Measurements from ENCODE around the gene GID4.

Gene GID4

DNA sequence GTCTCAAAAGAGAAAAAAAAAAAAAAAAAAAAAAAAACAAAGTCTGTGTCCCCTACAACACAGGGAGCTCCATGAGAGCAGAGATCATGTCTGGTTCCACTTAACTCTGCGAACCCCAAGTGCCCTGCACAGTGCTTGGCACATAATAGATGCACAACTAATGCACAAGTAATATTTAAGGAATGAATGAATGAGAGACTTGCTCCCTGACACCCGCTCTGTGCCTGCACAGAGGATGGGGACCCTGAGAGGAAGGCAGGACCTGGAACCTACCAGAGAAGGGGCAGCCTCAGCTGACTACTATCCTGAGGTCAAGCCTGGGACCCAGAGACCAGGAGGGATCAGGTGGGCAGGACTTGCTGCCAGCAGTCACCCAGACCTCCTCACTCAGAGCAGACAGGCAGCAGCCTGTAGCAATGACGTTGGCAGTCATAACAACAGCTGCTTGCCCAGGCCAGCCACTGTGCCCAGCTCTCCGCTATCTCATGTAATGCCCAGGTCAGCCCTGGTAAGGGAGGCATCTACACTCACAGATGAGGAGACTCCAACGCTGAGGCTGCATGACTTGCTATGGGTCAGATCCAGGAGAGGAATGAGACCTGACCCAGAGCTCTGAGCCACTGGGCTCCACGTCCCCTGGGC, 72.2 kb downstream of the GID4 start:
- H3K4me3 ChIP-seq (ENCODE audit: low read length) = no peak overlapping the region
- DNase-seq (ENCODE audit: low read depth) = no peak
- TF ChIP-seq, protein P1, sequence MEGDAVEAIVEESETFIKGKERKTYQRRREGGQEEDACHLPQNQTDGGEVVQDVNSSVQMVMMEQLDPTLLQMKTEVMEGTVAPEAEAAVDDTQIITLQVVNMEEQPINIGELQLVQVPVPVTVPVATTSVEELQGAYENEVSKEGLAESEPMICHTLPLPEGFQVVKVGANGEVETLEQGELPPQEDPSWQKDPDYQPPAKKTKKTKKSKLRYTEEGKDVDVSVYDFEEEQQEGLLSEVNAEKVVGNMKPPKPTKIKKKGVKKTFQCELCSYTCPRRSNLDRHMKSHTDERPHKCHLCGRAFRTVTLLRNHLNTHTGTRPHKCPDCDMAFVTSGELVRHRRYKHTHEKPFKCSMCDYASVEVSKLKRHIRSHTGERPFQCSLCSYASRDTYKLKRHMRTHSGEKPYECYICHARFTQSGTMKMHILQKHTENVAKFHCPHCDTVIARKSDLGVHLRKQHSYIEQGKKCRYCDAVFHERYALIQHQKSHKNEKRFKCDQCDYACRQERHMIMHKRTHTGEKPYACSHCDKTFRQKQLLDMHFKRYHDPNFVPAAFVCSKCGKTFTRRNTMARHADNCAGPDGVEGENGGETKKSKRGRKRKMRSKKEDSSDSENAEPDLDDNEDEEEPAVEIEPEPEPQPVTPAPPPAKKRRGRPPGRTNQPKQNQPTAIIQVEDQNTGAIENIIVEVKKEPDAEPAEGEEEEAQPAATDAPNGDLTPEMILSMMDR (conservative IDR thresholded peaks at IDR 0.05; ENCODE audit: low read length) = no peak

DNA sequence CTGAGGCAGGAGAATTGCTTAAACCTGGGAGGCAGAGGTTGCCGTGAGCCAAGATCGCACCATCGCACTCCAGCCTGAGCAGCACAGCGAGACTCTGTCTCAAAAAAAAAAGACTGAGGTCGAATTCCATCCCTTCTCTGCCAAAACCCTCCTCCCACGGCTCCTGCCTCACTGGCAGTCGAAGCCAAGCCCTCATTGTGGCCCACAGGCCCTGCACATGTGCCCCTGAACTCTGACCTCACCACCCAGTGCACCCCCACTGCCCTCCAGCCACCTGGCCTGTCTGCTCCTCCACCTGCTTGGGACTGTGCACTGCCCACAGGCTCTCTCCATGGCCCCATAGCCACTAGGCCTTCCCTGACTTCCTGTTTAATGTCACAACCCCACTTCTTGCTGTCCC, 76.3 kb downstream of the GID4 start:
- no peak for DNase-seq (ENCODE audit: low read depth)
- H3K4me3 ChIP-seq (ENCODE audit: low read length) = no peak overlapping the region
- TF ChIP-seq, protein P1 (conservative IDR thresholded peaks at IDR 0.05; ENCODE audit: low read length) = no peak

DNA sequence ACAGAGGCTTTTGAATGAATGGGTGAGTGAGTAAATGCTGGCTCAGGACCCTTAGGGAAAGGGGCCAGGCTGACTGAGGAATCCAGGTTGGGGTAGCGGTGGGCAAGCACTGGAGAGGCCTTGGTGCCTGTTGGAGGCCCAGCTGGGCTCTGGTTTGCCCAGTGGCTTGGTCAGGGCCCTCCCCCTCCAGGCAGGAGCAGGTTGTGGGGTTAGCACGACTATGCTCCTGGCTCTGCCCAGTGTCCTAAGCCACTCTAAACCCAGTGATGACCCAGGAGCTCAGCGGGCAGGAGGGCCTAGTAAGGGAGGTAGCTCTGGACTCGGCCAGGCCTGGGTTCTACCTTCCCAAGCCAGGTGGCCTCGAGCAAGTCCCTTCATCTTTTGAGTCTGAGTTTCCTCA, 76.9 kb downstream of the GID4 start:
- H3K4me3 ChIP-seq (ENCODE audit: low read length) = no peak overlapping the region
- TF ChIP-seq, protein P1 (conservative IDR thresholded peaks at IDR 0.05; ENCODE audit: low read length) = no peak
- no peak for DNase-seq (ENCODE audit: low read depth)

DNA sequence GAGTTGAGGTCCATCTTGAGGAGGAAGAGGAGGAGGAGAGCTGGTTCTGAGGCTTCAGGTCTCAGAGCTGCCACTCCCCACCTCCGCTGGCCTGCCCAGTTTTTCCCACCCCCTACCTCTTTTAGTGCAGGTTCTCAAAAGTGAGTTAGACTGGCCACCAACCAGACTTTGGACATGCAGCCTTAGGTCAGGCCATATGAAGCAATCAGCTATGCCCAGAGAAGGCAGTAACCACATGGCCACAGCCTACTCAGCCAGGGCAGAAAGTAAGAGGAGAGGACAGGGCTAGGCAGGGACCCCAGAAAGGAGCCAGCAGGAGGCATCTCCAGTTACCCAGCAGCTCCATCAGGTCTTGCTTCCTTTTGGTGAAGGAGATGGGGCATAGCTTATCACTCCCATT, 78.3 kb downstream of the GID4 start:
- no peak overlapping the region for H3K4me3 ChIP-seq (ENCODE audit: low read length)
- TF ChIP-seq, protein P1 (conservative IDR thresholded peaks at IDR 0.05; ENCODE audit: low read length) = no peak
- DNase-seq (ENCODE audit: low read depth) = no peak

Data from AG10803 (cell line).